Measurements from ENCODE around the gene EPB41L1. TPM values are rescaled to one million over a fixed set of nuclear protein-coding genes. Genes with fewer than 3 reads are reported as not detected.

The EPB41L1 gene
- total and polyA plus RNA-seq, 11 donors, result 7.1 to 29.8 (median 17.3) TPM

DNA sequence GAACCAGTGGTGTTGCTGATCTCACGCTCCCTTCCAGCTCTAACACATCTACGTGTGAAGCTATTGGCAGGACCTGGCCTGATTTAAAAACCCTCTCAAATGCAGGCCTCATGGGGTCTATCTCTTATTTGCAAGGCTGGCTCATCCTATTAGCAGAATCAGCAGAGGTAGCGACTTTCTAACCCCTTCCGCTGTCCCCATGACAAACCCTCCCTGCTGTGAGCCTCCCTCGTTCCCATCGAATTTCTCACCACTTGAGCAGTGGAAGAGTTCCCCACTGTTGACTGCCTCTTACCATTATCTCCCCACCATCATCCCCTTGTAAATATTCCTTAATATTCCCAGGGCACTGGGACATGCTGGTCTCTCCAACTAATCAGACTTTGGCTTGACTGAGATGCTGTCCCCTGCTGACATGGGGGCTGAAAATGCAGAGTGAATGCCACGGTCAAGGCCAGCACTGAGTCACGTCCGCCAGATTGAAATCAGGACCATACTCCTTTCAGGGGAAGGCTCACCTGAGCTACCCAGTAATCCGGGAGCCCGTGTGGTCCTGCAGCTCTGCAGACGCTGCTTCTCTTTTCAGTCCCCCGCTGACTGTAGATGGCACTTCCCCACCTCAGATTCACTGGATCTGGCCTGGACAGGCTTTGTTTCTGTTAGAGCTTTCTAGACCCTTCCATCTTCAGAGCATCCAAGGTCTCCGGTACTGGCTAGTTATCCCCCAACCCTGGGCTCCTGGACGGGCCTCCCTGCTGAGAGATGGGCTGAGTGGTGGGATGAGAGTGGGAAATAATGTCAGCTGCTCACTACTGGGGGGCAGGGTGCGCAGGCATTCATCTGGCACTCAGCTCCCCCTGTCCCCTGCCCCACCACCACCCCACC lies 104.9 kb downstream of the EPB41L1 start:
- no peak overlapping the region for H3K4me3 ChIP-seq
- no peaks in the 10 kb centered on the region for H3K27me3 ChIP-seq
- DNase-seq (no peak), ATAC-seq (no peak)
- no peaks in the 10 kb centered on the region for H3K4me1 ChIP-seq
- no peak for TF ChIP-seq POLR2A (IDR thresholded peaks at IDR 0.05)
- TF ChIP-seq, protein P1, sequence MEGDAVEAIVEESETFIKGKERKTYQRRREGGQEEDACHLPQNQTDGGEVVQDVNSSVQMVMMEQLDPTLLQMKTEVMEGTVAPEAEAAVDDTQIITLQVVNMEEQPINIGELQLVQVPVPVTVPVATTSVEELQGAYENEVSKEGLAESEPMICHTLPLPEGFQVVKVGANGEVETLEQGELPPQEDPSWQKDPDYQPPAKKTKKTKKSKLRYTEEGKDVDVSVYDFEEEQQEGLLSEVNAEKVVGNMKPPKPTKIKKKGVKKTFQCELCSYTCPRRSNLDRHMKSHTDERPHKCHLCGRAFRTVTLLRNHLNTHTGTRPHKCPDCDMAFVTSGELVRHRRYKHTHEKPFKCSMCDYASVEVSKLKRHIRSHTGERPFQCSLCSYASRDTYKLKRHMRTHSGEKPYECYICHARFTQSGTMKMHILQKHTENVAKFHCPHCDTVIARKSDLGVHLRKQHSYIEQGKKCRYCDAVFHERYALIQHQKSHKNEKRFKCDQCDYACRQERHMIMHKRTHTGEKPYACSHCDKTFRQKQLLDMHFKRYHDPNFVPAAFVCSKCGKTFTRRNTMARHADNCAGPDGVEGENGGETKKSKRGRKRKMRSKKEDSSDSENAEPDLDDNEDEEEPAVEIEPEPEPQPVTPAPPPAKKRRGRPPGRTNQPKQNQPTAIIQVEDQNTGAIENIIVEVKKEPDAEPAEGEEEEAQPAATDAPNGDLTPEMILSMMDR (IDR thresholded peaks at IDR 0.05), result no peak
- no peaks in the 10 kb centered on the region for H3K9me3 ChIP-seq
- peaks cover 0 to 32% (median 25%) of the 10 kb centered on the region in 9 donors for H3K36me3 ChIP-seq
- WGBS, 4 donors, result 55 to 60% (median 57%) methylated on average over 16 of the region's 16 CpGs
- H3K27ac ChIP-seq, result no peak overlapping the region
- intact Hi-C loops (cut with DNase I), result no loop called here

DNA sequence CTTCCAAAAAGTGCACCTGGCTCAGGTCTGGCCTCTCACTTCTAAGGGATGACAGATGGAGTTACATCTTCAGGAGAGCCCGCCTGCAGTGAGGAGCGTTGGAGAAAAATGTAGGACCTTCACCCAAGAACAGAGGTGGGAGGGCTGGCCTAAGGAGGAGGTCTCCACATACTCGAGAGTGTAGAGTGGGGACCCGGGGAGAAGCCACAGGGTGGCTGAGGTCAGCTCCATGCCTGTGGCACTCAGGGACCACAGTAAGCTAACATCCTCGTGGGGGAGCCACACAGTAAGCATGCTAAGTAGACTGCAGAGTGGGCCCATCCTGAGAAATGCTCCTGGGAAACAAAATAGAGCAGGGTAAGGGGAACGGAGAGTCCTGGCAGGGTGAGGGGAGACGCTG lies 105.8 kb downstream of the EPB41L1 start:
- 60 to 72% (median 64%) methylated on average over 7 of the region's 7 CpGs for WGBS, 4 donors
- no peak overlapping the region for H3K27ac ChIP-seq
- H3K4me1 ChIP-seq, result no peaks in the 10 kb centered on the region
- ATAC-seq (peak in 1 of 4 donors; percentile 14), DNase-seq (no peak)
- intact Hi-C loops (cut with DNase I), result no loop called here
- no peaks in the 10 kb centered on the region for H3K9me3 ChIP-seq
- no peaks in the 10 kb centered on the region for H3K27me3 ChIP-seq
- H3K36me3 ChIP-seq, result peaks cover 0 to 25% (median 19%) of the 10 kb centered on the region in 9 donors
- H3K4me3 ChIP-seq, result no peak overlapping the region
- TF ChIP-seq, protein P1 (IDR thresholded peaks at IDR 0.05), result no peak
- no peak for TF ChIP-seq POLR2A (IDR thresholded peaks at IDR 0.05)

DNA sequence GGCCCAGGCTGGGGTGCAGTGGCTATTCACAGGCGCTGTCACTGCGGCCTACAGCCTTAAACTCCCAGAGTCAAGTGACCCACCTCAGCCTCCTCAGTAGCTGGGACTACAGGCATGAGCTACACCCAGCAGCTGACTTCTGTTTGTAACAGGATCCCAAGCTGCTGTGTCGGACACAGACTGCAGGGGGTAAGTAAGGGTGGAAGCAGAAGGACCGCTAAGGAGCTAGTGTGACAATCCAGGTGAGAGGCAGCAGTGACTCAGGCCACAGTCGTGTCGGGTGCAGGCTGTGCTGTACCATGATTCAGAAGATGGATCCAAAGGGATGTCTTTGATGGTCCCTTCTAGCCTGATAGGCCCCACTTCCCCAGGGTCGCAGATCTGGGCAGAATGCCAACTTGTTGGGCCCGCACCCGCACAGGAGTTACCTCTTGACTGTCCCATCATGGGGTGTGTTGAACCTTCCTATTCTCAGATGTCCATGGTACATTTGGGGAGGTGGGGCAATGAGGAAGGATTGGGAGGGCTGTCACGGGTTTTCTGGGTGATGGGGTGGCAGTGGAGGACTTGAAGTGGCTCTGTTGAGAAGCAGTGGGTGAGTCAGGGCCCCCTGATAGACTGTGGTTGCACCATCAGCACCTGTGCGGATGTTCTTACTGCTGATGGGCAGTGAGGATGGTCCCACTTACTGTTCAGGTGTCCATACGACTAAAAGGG lies 107.0 kb downstream of the EPB41L1 start:
- TF ChIP-seq POLR2A (IDR thresholded peaks at IDR 0.05), result no peak
- TF ChIP-seq, protein P1 (IDR thresholded peaks at IDR 0.05), result no peak
- intact Hi-C loops (cut with DNase I), result no loop called here
- ATAC-seq (no peak), DNase-seq (no peak)
- no peaks in the 10 kb centered on the region for H3K4me1 ChIP-seq
- H3K9me3 ChIP-seq, result no peaks in the 10 kb centered on the region
- H3K4me3 ChIP-seq, result no peak overlapping the region
- H3K27ac ChIP-seq, result no peak overlapping the region
- WGBS, 4 donors, result 79 to 83% (median 80%) methylated on average over 12 of the region's 12 CpGs
- H3K36me3 ChIP-seq, result peaks cover 0 to 12% (median 7%) of the 10 kb centered on the region in 9 donors
- H3K27me3 ChIP-seq, result no peaks in the 10 kb centered on the region

DNA sequence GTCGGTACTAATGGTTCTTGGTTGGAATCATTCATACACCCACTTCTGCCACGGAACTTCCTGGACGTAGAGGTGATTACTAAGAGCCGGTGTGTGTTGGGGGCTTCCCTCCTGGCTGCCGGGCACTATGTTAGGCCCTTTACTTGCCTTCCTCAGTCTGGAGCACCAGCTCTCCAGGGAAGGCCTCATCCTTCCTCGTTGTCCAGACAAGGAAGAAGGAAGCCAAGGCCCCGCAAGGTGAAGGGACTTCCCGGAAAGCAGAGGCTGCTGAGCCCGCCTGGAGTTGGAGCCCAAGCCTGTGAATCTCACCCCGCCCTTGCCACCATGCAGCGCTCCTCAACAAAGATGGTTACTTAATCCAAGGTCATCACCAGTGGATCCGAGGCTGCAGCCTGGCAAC lies 107.9 kb downstream of the EPB41L1 start:
- H3K4me3 ChIP-seq, result no peak overlapping the region
- H3K9me3 ChIP-seq, result no peaks in the 10 kb centered on the region
- intact Hi-C loops (cut with DNase I), result no loop called here
- no peaks in the 10 kb centered on the region for H3K27me3 ChIP-seq
- no peak for DNase-seq
- peaks cover 0 to 3% (median 0%) of the 10 kb centered on the region in 9 donors for H3K36me3 ChIP-seq
- TF ChIP-seq, protein P1 (IDR thresholded peaks at IDR 0.05), result no peak
- TF ChIP-seq POLR2A (IDR thresholded peaks at IDR 0.05), result no peak
- 78 to 87% (median 83%) methylated on average over 10 to 12 of the region's 12 CpGs for WGBS, 4 donors
- H3K27ac ChIP-seq, result no peak overlapping the region
- H3K4me1 ChIP-seq, result no peaks in the 10 kb centered on the region
- ATAC-seq, result no peak

All from heart left ventricle (tissue), 16 donors.